Bronchial epithelial cell (primary cell): Measurements from ENCODE around the gene STAC2. TPM values are rescaled to one million over a fixed set of nuclear protein-coding genes. Genes with fewer than 3 reads are reported as not detected.

Source experiments
- DNase-seq: peaks from one replicate; pipeline ENCODE4 v3.0.0-alpha.2; 2010; ENCODE audit warnings: low read depth
- FAIRE-seq: peaks from 2 replicates; lab custom pipeline; 2011; peaks lifted over from hg19 to GRCh38; lab: Jason Lieb, UNC
- H3K27me3 ChIP-seq: 2 replicates; pipeline ENCODE4 v1.5.1; 2011; ENCODE audit warnings: low read length; ENCODE audit not compliant: control insufficient read depth, insufficient read depth
- H3K36me3 ChIP-seq: 2 replicates; pipeline ENCODE4 v1.5.1; 2011; ENCODE audit warnings: low read length; ENCODE audit not compliant: control insufficient read depth, insufficient read depth
- H3K4me3 ChIP-seq: 2 replicates; pipeline ENCODE4 v1.5.1; 2011; ENCODE audit warnings: mild to moderate bottlenecking, low read depth, low read length, control low read depth
- CTCF ChIP-seq: IDR thresholded peaks from 2 replicates; pipeline ENCODE4 v1.5.1; 2011; ENCODE audit warnings: mild to moderate bottlenecking, moderate library complexity, low read length, control low read depth, inconsistent platforms; ENCODE audit not compliant: insufficient read depth, severe bottlenecking
- total RNA-seq: library from RNA; depleted of rRNA; stranded (reverse); fragments of >200 nt; gene quantifications from 2 replicates; pipeline ENCODE4 v1.2.1, GENCODE V29; 2014

STAC2 gene
- total RNA-seq, 1 donor from 2014 or later, result not detected

GRCh38 chr17:39193346-39193745 lies 32.4 kb downstream of the STAC2 start:
- FAIRE-seq (no peak), DNase-seq (no peak)
- no peak for TF ChIP-seq CTCF
- no peak overlapping the region for H3K4me3 ChIP-seq
- peaks cover 12% of the 10 kb centered on the region for H3K36me3 ChIP-seq
- no peaks in the 10 kb centered on the region for H3K27me3 ChIP-seq

GRCh38 chr17:39192901-39193300 lies 32.8 kb downstream of the STAC2 start:
- FAIRE-seq (peak; percentile 90), DNase-seq (no peak)
- no peak overlapping the region for H3K4me3 ChIP-seq
- H3K27me3 ChIP-seq, result no peaks in the 10 kb centered on the region
- peaks cover 12% of the 10 kb centered on the region for H3K36me3 ChIP-seq
- TF ChIP-seq CTCF, result no peak

- peaks cover 16% of the 10 kb centered on the region for H3K36me3 ChIP-seq
- FAIRE-seq, result no peak
- DNase-seq, result no peak
These were observed 33.8 kb downstream of the STAC2 start for GRCh38 chr17:39191750-39192510.

GRCh38 chr17:39187152-39187830 lies 38.5 kb downstream of the STAC2 start:
- Histone ChIP-seq H3K4me3 (no peak overlapping the region), H3K27me3 (no peaks in the 10 kb centered on the region), H3K36me3 (peaks cover 29% of the 10 kb centered on the region)
- TF ChIP-seq CTCF, result no peak
- no peak for FAIRE-seq
- DNase-seq, result no peak

More at GRCh38 chr17:39191750-39192510, 33.8 kb downstream of the STAC2 start:
- no peak for TF ChIP-seq CTCF
- H3K27me3 ChIP-seq, result no peaks in the 10 kb centered on the region
- no peak overlapping the region for H3K4me3 ChIP-seq

GRCh38 chr17:39186481-39187002 lies 39.2 kb downstream of the STAC2 start:
- no peak for DNase-seq
- no peak for FAIRE-seq
- no peak for TF ChIP-seq CTCF
- H3K27me3 ChIP-seq, result no peaks in the 10 kb centered on the region
- peaks cover 27% of the 10 kb centered on the region for H3K36me3 ChIP-seq
- no peak overlapping the region for H3K4me3 ChIP-seq
